H54 (cell line): ENCODE data around the gene HTR6.

Source experiments
- DNase-seq: peaks from one replicate; pipeline ENCODE4 v3.0.0; 2011; ENCODE audit warnings: low spot score, mixed read lengths; ENCODE audit not compliant: insufficient read length
- FAIRE-seq: peaks from 3 replicates; lab custom pipeline; 2011; peaks lifted over from hg19 to GRCh38; lab: Jason Lieb, UNC
- POLR2A ChIP-seq: IDR thresholded peaks from 2 replicates; pipeline ENCODE4 v1.6.1; 2011; ENCODE audit warnings: low read depth, mild to moderate bottlenecking, low read length

Gene HTR6

GRCh38 chr1:19678931-19679453, 14.3 kb downstream of the HTR6 start:
- DNase-seq = no peak
- no peak for FAIRE-seq
- no peak for TF ChIP-seq POLR2A

GRCh38 chr1:19679691-19680090, 15.0 kb downstream of the HTR6 start:
- no peak for FAIRE-seq
- DNase-seq = no peak
- no peak for TF ChIP-seq POLR2A

- DNase-seq (no peak), FAIRE-seq (no peak)
- no peak for TF ChIP-seq POLR2A
These were observed 16.0 kb downstream of the HTR6 start for GRCh38 chr1:19680644-19681043.

GRCh38 chr1:19682257-19682656, 17.6 kb downstream of the HTR6 start:
- no peak for TF ChIP-seq POLR2A
- FAIRE-seq = peak; percentile 82

GRCh38 chr1:19682901-19683300, 18.2 kb downstream of the HTR6 start:
- FAIRE-seq = no peak
- no peak for DNase-seq
- no peak for TF ChIP-seq POLR2A

More at GRCh38 chr1:19682257-19682656, 17.6 kb downstream of the HTR6 start:
- peak; percentile 59 for DNase-seq

GRCh38 chr1:19683351-19683750, 18.7 kb downstream of the HTR6 start:
- no peak for TF ChIP-seq POLR2A
- DNase-seq (no peak), FAIRE-seq (no peak)

GRCh38 chr1:19684677-19685076, 20.0 kb downstream of the HTR6 start:
- FAIRE-seq (no peak), DNase-seq (no peak)
- TF ChIP-seq POLR2A = no peak

- TF ChIP-seq POLR2A = no peak
- FAIRE-seq (no peak), DNase-seq (no peak)
These were observed 21.3 kb downstream of the HTR6 start for GRCh38 chr1:19685994-19686393.

GRCh38 chr1:19687414-19687813, 22.7 kb downstream of the HTR6 start:
- DNase-seq (no peak), FAIRE-seq (no peak)
- no peak for TF ChIP-seq POLR2A

GRCh38 chr1:19688041-19688842, 23.6 kb downstream of the HTR6 start:
- DNase-seq (no peak), FAIRE-seq (no peak)
- no peak for TF ChIP-seq POLR2A

- DNase-seq (no peak), FAIRE-seq (no peak)
- no peak for TF ChIP-seq POLR2A
These were observed 24.5 kb downstream of the HTR6 start for GRCh38 chr1:19689085-19689757.

- DNase-seq (no peak), FAIRE-seq (no peak)
- TF ChIP-seq POLR2A = no peak
These were observed 25.2 kb downstream of the HTR6 start for GRCh38 chr1:19689856-19690255.

- DNase-seq (no peak), FAIRE-seq (no peak)
- TF ChIP-seq POLR2A = no peak
These were observed 25.7 kb downstream of the HTR6 start for GRCh38 chr1:19690342-19690741.

- TF ChIP-seq POLR2A = no peak
- DNase-seq (no peak), FAIRE-seq (no peak)
These were observed 29.6 kb downstream of the HTR6 start for GRCh38 chr1:19694298-19694697.

GRCh38 chr1:19695772-19696171, 31.1 kb downstream of the HTR6 start:
- DNase-seq (no peak), FAIRE-seq (no peak)
- TF ChIP-seq POLR2A = no peak
